HFF-Myc (cell line): ENCODE data around the gene CFAP100.

Experiments used
- DNase-seq: peaks from one replicate; pipeline ENCODE4 v3.0.0-alpha.2; 2011; ENCODE audit warnings: low read depth; ENCODE audit errors: extremely low read depth
- H3K4me3 ChIP-seq: replicated peaks from 2 replicates; pipeline ENCODE4 v1.5.1; 2011; ENCODE audit warnings: low read depth, mild to moderate bottlenecking, control low read depth, low read length
- TF ChIP-seq, protein P1 (sequence below): IDR thresholded peaks from 2 replicates; pipeline ENCODE4 v1.5.1; 2012; ENCODE audit warnings: mild to moderate bottlenecking, low read depth, low read length, control low read depth; ENCODE audit errors: missing control alignments

The CFAP100 gene

DNA sequence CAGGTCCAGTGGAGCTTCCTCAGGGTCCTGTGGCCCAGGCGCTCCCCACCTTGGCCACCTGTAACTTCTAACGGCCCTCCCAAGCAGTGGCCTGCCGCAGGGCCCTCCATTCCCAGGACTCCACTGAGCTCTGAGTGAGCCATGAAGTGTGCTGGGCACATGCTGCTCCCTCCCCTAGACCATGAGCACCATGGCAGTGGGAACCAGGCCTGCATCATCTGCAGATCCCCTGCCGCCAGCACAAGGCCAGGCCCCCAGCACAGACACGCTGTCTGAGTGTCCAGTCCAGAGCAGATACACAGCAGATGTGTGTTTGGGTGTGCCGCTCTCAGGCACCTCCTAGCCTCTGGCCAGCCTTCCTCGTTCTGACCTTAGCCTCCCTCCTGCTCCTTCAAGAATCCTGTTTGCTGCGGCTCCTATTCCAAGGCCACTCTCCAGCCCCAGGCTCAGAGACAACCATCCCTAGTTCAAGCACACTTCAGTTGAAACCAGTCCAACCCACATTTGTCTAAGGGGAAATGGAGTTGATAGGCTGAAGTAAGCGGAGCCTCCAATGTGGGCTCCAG, 30.5 kb upstream of the CFAP100 start:
- TF ChIP-seq, protein P1, sequence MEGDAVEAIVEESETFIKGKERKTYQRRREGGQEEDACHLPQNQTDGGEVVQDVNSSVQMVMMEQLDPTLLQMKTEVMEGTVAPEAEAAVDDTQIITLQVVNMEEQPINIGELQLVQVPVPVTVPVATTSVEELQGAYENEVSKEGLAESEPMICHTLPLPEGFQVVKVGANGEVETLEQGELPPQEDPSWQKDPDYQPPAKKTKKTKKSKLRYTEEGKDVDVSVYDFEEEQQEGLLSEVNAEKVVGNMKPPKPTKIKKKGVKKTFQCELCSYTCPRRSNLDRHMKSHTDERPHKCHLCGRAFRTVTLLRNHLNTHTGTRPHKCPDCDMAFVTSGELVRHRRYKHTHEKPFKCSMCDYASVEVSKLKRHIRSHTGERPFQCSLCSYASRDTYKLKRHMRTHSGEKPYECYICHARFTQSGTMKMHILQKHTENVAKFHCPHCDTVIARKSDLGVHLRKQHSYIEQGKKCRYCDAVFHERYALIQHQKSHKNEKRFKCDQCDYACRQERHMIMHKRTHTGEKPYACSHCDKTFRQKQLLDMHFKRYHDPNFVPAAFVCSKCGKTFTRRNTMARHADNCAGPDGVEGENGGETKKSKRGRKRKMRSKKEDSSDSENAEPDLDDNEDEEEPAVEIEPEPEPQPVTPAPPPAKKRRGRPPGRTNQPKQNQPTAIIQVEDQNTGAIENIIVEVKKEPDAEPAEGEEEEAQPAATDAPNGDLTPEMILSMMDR = no peak

DNA sequence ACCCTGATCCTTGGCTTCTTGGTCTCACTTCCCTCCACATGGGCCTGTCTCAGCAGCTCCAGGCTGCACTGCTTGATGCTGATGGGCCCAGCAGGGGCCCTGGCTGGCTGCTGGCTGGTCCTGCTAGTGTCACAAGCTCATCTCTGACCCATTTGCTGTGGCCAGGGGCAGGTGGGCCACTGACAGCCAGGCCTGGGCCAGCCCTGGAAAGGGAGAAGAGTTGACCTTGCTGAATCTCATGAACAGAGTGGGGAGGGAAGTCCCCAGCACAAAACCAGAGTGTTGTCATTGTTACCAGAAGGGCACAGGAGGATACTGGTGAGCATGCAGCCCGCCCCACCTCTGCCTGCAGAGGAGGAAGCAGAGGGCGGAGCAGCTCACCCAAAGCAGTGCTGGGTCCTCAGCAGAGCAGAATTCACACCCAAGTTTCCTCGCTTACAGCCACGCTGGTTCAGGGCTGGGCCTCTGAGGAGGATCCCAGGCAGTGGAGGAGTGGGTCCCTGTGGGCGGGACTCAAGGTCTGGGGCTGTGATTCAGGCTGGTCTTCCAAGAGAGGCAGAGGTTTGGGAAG, 29.9 kb upstream of the CFAP100 start:
- no peak overlapping the region for H3K4me3 ChIP-seq
- TF ChIP-seq, protein P1 = no peak
- DNase-seq = no peak

More for the DNA sequence above, 30.5 kb upstream of the CFAP100 start:
- no peak overlapping the region for H3K4me3 ChIP-seq
- no peak for DNase-seq

DNA sequence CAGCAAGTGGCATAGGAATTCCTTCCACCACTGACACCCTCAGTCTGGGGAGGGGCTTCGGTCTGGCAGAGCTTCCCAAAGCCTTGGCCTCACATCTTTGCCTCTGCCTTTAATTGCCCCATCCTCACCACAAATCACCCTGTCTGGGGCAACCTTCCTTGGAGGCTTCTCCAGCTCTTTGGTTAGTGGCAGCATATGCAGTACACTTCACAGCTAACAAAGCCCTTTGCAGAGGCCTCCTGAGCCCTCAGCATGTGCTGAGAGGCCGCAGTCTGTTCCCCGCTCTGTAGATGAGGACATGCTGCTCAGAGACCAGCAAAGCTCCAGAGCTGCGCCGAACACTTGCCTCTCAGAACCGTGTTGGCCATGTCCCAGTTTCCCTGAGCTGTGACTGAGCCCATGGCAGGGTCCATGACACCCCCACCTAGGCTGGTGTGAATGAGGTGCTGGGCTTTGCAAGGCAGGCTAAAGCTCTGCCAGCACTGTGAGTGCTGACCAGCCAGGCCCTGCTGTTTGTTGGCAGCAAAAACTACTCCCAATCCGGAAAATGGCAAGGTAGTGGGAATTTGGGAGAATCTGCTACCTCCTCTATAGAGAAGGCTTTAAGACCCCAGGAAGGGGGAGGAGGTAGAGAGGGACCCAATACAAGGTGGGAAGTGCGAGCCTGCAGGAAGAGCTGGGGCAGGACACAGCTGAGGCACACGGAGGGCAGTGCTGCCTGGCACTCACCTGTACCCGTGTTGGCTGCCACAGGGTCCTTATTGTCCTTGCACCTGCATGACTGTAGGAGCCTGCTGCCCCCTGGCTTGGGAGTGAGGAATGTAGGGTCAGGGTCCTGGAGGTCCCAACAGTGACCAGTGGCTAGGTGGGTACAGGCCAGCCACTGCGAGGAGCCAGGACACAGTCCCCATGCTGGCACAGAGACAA, 29.1 kb upstream of the CFAP100 start:
- no peak for DNase-seq

DNA sequence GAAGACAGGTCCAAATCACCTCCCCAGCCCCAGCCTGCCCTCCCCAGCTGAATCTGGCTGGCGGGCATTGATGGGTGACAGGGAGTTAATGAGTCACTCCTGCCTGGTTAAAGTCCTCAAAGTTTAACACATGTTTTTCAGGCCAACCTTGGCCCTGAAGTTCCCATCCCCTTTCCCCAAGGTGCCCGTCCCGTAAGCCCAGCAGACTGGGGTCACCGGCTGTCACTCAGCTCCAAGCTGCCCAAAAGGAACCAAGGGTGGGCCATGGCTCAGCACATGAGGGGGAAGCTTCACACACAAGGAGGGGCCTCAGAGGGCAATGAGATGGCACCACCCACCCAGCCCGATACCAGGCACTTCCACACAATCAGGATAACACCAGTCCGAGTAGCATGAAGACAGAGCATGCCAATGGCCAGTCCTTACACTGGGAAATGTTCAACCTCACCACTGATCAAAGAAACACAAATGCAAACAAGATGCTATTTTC, 27.3 kb upstream of the CFAP100 start:
- TF ChIP-seq, protein P1 = no peak
- no peak for DNase-seq
- no peak overlapping the region for H3K4me3 ChIP-seq

More for the DNA sequence above, 29.1 kb upstream of the CFAP100 start:
- H3K4me3 ChIP-seq = no peak overlapping the region
- TF ChIP-seq, protein P1 = no peak

DNA sequence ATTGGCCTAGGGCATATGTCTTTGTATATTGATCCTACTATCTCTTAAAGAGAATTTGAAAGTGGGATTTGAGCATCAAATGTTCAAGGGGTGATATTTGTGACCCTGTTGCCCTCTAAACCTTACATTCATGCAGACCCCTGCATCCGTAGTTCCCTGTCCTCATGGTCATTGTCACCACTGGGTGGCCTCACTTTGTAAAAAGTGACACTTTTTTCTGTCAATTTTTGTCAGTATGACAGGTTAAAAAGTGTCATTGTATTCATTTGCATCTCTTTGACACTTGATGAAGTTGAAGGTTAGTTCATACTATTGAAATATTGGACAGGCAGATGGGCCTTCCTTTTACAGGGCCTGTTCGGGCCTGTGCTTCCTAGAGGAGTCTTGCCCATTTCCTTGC, 25.2 kb upstream of the CFAP100 start:
- no peak for DNase-seq
- H3K4me3 ChIP-seq = no peak overlapping the region
- TF ChIP-seq, protein P1 = no peak

DNA sequence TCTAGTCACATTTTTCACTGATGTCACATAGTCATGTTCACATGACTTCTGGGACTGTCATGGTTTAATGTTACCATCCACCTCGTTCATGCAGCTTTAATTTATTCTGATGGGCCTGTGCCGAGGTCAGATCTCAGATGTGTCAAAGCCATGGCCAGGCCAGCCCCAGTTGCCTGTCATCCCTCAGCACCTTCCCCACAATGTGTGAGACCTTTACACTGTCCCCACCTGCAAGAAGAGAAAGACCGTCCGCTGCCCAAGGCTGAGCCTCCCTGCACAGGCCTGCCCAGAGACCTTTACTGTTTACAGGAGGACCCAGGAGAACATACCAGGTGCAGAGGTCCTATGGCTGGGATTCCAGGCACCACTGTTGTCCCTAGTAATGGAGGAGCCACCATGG, 24.7 kb upstream of the CFAP100 start:
- DNase-seq = no peak
- no peak overlapping the region for H3K4me3 ChIP-seq
- TF ChIP-seq, protein P1 = no peak
